ENCODE data around the gene TRIM3.
"Not testable (repeated sequence)": the region's sequence is repeated elsewhere in the genome, so short reads cannot be mapped to it uniquely, and the experiment has no call there.

Gene TRIM3

GRCh38 chr11:6473451-6474412 is at the start of gene TRIM3:
Gene TRIM3 (minus strand): TSS chr11:6473941. CDS start chr11:6465695, 8,246 bp downstream.
- Histone ChIP-seq H3K9me3 (ENCODE audit: control insufficient read depth, low read depth, low read length) (no peaks in the 10 kb centered on the region), H3K36me3 (ENCODE audit: control insufficient read depth, low read depth, low read length) (peaks cover 21% of the 10 kb centered on the region), H3K4me3 (ENCODE audit: low read length) (peak within 1 kb of the TSS; percentile 84), H3K4me1 (ENCODE audit: control insufficient read depth, low read depth, low read length) (peaks cover 21% of the 10 kb centered on the region), H3K9ac (ENCODE audit: low read length) (peak within 1 kb of the TSS; percentile 56), H3K27me3 (ENCODE audit: control insufficient read depth, insufficient read depth, low read length) (no peaks in the 10 kb centered on the region), H3K27ac (ENCODE audit: low read length) (peak within 1 kb of the TSS; percentile 81)

DNA sequence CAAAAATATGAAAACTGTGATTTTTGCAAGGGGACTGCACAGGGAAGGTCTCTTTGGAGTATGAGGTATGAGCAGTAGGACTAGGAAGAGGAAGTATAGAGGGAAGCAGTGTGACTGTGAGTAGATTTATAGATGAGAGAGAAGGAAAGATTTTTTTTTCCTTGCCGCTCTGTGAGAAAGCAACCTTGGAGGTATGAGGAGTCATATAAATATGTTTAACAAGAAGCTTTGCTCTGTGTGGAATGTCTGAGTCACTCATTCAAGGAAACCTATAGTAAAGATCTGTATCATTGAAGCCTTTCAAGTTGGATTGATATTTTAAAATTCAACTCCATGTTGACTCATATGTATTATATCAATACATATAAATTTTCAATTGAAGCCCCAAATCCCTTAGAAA is 49.5 kb upstream of the TRIM3 start:
- Histone ChIP-seq H3K36me3 (ENCODE audit: control insufficient read depth, low read depth, low read length) (peaks cover 6% of the 10 kb centered on the region), H3K4me3 (ENCODE audit: low read length) (no peak overlapping the region), H3K4me1 (ENCODE audit: control insufficient read depth, low read depth, low read length) (no peaks in the 10 kb centered on the region), H3K27me3 (ENCODE audit: control insufficient read depth, insufficient read depth, low read length) (no peaks in the 10 kb centered on the region), H3K9ac (ENCODE audit: low read length) (no peak overlapping the region), H3K27ac (ENCODE audit: low read length) (no peak overlapping the region), H3K9me3 (ENCODE audit: control insufficient read depth, low read depth, low read length) (no peaks in the 10 kb centered on the region)

- not testable (repeated sequence) for H3K36me3 ChIP-seq (ENCODE audit: control insufficient read depth, low read depth, low read length); H3K4me1 ChIP-seq (ENCODE audit: control insufficient read depth, low read depth, low read length); H3K27me3 ChIP-seq (ENCODE audit: control insufficient read depth, insufficient read depth, low read length); H3K9ac ChIP-seq (ENCODE audit: low read length); H3K9me3 ChIP-seq (ENCODE audit: control insufficient read depth, low read depth, low read length); H3K4me3 ChIP-seq (ENCODE audit: low read length); H3K27ac ChIP-seq (ENCODE audit: low read length)
Observed at GRCh38 chr11:6521946-6522345, 48.2 kb upstream of the TRIM3 start.

DNA sequence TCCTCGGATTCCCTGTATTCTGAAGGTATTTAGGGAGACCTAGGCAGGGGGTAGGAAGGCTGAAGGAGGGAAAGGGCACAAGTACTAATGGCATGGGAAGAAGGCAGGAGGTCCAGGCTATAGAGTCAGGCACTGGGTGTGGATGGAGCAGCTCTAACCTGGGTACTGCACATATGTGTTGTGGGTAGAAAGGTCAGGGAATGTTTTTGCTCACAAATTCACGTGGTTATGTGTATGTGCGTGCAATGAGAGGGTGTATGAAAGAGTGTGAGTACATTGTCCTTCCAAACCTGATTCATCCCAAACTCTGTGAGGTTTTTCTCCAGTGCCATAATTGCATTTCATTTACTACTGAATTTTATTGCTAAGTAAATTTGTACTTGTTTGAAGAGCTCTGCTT is 46.5 kb upstream of the TRIM3 start:
- Histone ChIP-seq H3K36me3 (ENCODE audit: control insufficient read depth, low read depth, low read length) (peaks cover 6% of the 10 kb centered on the region), H3K4me1 (ENCODE audit: control insufficient read depth, low read depth, low read length) (no peaks in the 10 kb centered on the region), H3K9ac (ENCODE audit: low read length) (no peak overlapping the region), H3K27ac (ENCODE audit: low read length) (no peak overlapping the region), H3K9me3 (ENCODE audit: control insufficient read depth, low read depth, low read length) (no peaks in the 10 kb centered on the region), H3K27me3 (ENCODE audit: control insufficient read depth, insufficient read depth, low read length) (no peaks in the 10 kb centered on the region), H3K4me3 (ENCODE audit: low read length) (no peak overlapping the region)

GRCh38 chr11:6516865-6517264 is 43.1 kb upstream of the TRIM3 start:
- Histone ChIP-seq H3K9ac (ENCODE audit: low read length) (no peak overlapping the region), H3K9me3 (ENCODE audit: control insufficient read depth, low read depth, low read length) (no peaks in the 10 kb centered on the region), H3K27ac (ENCODE audit: low read length) (no peak overlapping the region), H3K4me3 (ENCODE audit: low read length) (no peak overlapping the region), H3K27me3 (ENCODE audit: control insufficient read depth, insufficient read depth, low read length) (no peaks in the 10 kb centered on the region), H3K36me3 (ENCODE audit: control insufficient read depth, low read depth, low read length) (peaks cover 6% of the 10 kb centered on the region), H3K4me1 (ENCODE audit: control insufficient read depth, low read depth, low read length) (no peaks in the 10 kb centered on the region)

DNA sequence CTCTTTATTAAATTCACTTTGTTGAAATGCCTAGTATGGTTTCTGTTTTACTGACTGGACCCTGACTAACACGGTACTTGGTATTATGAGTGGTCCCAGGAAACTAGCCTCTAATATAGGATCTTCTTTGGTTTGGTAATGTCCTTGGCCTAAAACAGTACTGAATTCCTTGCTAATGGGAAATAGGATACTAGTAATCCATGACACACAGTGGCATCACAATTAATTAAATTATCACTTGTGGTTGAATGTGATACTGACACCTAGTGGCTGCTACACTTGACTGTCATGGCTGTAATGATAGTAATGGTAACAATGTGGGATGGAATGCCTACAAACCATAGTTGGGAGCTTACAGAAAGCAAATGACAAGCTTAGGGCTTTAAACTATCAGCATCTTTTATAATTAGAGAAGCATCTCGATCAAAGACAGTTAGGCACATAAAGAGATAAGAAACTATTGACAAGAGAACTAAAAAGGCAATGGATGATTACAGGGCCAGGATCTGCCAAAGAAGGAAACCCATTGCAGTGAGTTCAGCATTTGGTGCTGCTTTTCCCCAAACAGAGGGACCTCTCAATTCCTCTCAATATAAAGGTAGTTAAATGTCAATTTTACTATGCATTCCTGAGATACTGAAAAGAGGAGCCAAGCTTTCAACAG is 32.0 kb upstream of the TRIM3 start:
- H3K9ac ChIP-seq (ENCODE audit: low read length): no peak overlapping the region
- no peaks in the 10 kb centered on the region for H3K4me1 ChIP-seq (ENCODE audit: control insufficient read depth, low read depth, low read length)
- H3K4me3 ChIP-seq (ENCODE audit: low read length): no peak overlapping the region
- no peaks in the 10 kb centered on the region for H3K9me3 ChIP-seq (ENCODE audit: control insufficient read depth, low read depth, low read length)
- no peaks in the 10 kb centered on the region for H3K36me3 ChIP-seq (ENCODE audit: control insufficient read depth, low read depth, low read length)
- no peak overlapping the region for H3K27ac ChIP-seq (ENCODE audit: low read length)
- H3K27me3 ChIP-seq (ENCODE audit: control insufficient read depth, insufficient read depth, low read length): no peaks in the 10 kb centered on the region

GRCh38 chr11:6504166-6504565 is 30.4 kb upstream of the TRIM3 start:
- Histone ChIP-seq H3K9ac (ENCODE audit: low read length) (no peak overlapping the region), H3K9me3 (ENCODE audit: control insufficient read depth, low read depth, low read length) (no peaks in the 10 kb centered on the region), H3K4me1 (ENCODE audit: control insufficient read depth, low read depth, low read length) (no peaks in the 10 kb centered on the region), H3K27ac (ENCODE audit: low read length) (no peak overlapping the region), H3K27me3 (ENCODE audit: control insufficient read depth, insufficient read depth, low read length) (no peaks in the 10 kb centered on the region), H3K36me3 (ENCODE audit: control insufficient read depth, low read depth, low read length) (no peaks in the 10 kb centered on the region), H3K4me3 (ENCODE audit: low read length) (no peak overlapping the region)

- Histone ChIP-seq H3K4me1 (ENCODE audit: control insufficient read depth, low read depth, low read length) (peaks cover 3% of the 10 kb centered on the region), H3K4me3 (ENCODE audit: low read length) (no peak overlapping the region), H3K9me3 (ENCODE audit: control insufficient read depth, low read depth, low read length) (no peaks in the 10 kb centered on the region), H3K36me3 (ENCODE audit: control insufficient read depth, low read depth, low read length) (no peaks in the 10 kb centered on the region), H3K27ac (ENCODE audit: low read length) (no peak overlapping the region), H3K9ac (ENCODE audit: low read length) (no peak overlapping the region), H3K27me3 (ENCODE audit: control insufficient read depth, insufficient read depth, low read length) (no peaks in the 10 kb centered on the region)
Observed at GRCh38 chr11:6502382-6502781, 28.6 kb upstream of the TRIM3 start.

GRCh38 chr11:6498544-6498943 is 24.8 kb upstream of the TRIM3 start:
- Histone ChIP-seq H3K27me3 (ENCODE audit: control insufficient read depth, insufficient read depth, low read length) (no peaks in the 10 kb centered on the region), H3K27ac (ENCODE audit: low read length) (no peak overlapping the region), H3K36me3 (ENCODE audit: control insufficient read depth, low read depth, low read length) (no peaks in the 10 kb centered on the region), H3K4me3 (ENCODE audit: low read length) (no peak overlapping the region), H3K9ac (ENCODE audit: low read length) (no peak overlapping the region), H3K9me3 (ENCODE audit: control insufficient read depth, low read depth, low read length) (no peaks in the 10 kb centered on the region), H3K4me1 (ENCODE audit: control insufficient read depth, low read depth, low read length) (peaks cover 9% of the 10 kb centered on the region)

DNA sequence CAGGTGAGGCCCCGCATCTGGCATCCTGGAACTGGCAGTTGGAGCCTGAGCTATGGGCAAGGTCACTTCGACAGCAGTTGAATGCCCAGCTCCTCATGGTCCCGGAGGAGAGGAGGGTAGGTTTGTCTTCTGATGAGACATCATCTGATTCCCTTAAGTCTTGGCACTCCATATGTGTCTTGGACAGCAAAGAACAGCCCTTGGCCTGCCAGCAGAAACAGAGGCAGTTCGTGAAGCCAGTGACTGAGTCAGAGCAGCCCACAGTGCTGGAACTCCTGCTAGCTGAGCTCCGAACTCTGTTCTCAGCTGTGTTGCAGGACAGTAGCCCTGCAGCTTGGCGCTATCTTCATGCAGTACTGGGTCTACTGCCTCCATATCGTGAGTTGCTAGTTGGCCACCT is 24.4 kb upstream of the TRIM3 start:
- no peak overlapping the region for H3K27ac ChIP-seq (ENCODE audit: low read length)
- no peak overlapping the region for H3K9ac ChIP-seq (ENCODE audit: low read length)
- H3K4me1 ChIP-seq (ENCODE audit: control insufficient read depth, low read depth, low read length): peaks cover 9% of the 10 kb centered on the region
- no peaks in the 10 kb centered on the region for H3K9me3 ChIP-seq (ENCODE audit: control insufficient read depth, low read depth, low read length)
- H3K36me3 ChIP-seq (ENCODE audit: control insufficient read depth, low read depth, low read length): no peaks in the 10 kb centered on the region
- no peak overlapping the region for H3K4me3 ChIP-seq (ENCODE audit: low read length)
- H3K27me3 ChIP-seq (ENCODE audit: control insufficient read depth, insufficient read depth, low read length): no peaks in the 10 kb centered on the region

GRCh38 chr11:6497069-6497839 is 23.5 kb upstream of the TRIM3 start, which contains the start of gene DNHD1:
Gene DNHD1 (plus strand): TSS chr11:6497280. CDS start chr11:6498216, 936 bp downstream.
- Histone ChIP-seq H3K27ac (ENCODE audit: low read length) (no peak within 1 kb of the TSS), H3K9me3 (ENCODE audit: control insufficient read depth, low read depth, low read length) (no peaks in the 10 kb centered on the region), H3K36me3 (ENCODE audit: control insufficient read depth, low read depth, low read length) (no peaks in the 10 kb centered on the region), H3K27me3 (ENCODE audit: control insufficient read depth, insufficient read depth, low read length) (no peaks in the 10 kb centered on the region), H3K4me1 (ENCODE audit: control insufficient read depth, low read depth, low read length) (peaks cover 9% of the 10 kb centered on the region), H3K4me3 (ENCODE audit: low read length) (peak within 1 kb of the TSS; percentile 53), H3K9ac (ENCODE audit: low read length) (no peak within 1 kb of the TSS)

Data from iPS-18a (cell line).